Calu3 (cell line): ENCODE results near the gene PRSS48. TPM values are rescaled to one million over a fixed set of nuclear protein-coding genes. Genes with fewer than 3 reads are reported as not detected.
"Not testable (repeated sequence)": the region's sequence is repeated elsewhere in the genome, so short reads cannot be mapped to it uniquely, and the experiment has no call there.

ENCODE experiments used
- BruUV-seq: library from RNA; stranded (reverse); fragments of 400-500 nt; replicated peaks from 2 replicates; lab custom pipeline; 2021; lab: Mats Ljungman, UMichigan
- CTCF ChIA-PET: fragments of 300-600 bp; sonication (Branson Sonifier 250); formaldehyde crosslinking; loops from one replicate; lab custom pipeline; 2022; ENCODE audit warnings: antibody characterized with exemption; lab: Charles Lee
- DNase-seq: peaks from one replicate; pipeline ENCODE4 v3.0.0; 2022
- H3K27ac Mint-ChIP-seq: one replicate; pipeline ENCODE4 v1.8.0; 2022; ENCODE audit warnings: mixed read lengths; ENCODE audit not compliant: unreplicated experiment
- H3K27me3 Mint-ChIP-seq: one replicate; pipeline ENCODE4 v1.8.0; 2022; ENCODE audit warnings: mixed read lengths; ENCODE audit not compliant: unreplicated experiment
- H3K36me3 Mint-ChIP-seq: one replicate; pipeline ENCODE4 v1.8.0; 2022; ENCODE audit warnings: mild to moderate bottlenecking, moderate library complexity, mixed read lengths; ENCODE audit not compliant: insufficient read depth, unreplicated experiment
- H3K4me1 Mint-ChIP-seq: one replicate; pipeline ENCODE4 v1.8.0; 2022; ENCODE audit warnings: mild to moderate bottlenecking, low read depth, mixed read lengths; ENCODE audit not compliant: unreplicated experiment
- H3K4me3 Mint-ChIP-seq: one replicate; pipeline ENCODE4 v1.8.0; 2022; ENCODE audit warnings: mild to moderate bottlenecking, low read depth, moderate library complexity, mixed read lengths; ENCODE audit not compliant: unreplicated experiment
- H3K9me3 Mint-ChIP-seq: one replicate; pipeline ENCODE4 v1.8.0; 2022; ENCODE audit warnings: low read depth, mixed read lengths; ENCODE audit not compliant: unreplicated experiment
- intact Hi-C: fragments of 100-400 bp; cut with micrococcal nuclease; formaldehyde crosslinking; loops from one replicate; pipeline ENCODE4 v1.10.0; 2022; ENCODE audit not compliant: unreplicated experiment
- total RNA-seq: library from RNA; stranded (reverse); gene quantifications from 2 replicates; pipeline ENCODE4 v1.2.3, GENCODE V29; 2022
- TF ChIP-seq, protein P1 (sequence below): fragments of 200-600 bp; IDR thresholded peaks from one replicate; pipeline ENCODE4 v1.8.0; 2022; ENCODE audit warnings: antibody characterized with exemption; ENCODE audit not compliant: unreplicated experiment

The PRSS48 gene
- total RNA-seq, 1 experiment from 2014 or later: not detected

DNA sequence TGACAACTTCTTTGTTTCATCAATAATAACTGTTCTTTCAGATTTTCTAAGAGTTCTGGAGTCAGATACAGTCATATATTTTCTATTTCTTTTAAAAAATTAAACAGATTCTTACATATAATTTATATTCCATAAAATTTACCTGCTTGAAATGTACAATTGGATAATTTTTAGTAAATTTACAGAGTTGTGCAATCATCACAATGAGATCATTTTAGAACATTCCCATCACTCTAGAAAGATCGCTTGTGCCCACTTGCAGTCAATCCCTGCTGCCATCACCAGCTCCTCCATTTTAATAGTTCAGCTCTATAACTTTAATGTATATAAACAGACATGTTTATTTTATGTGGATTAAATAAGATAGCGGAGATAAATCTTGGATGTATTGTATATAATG is 29.6 kb upstream of the PRSS48 start:
- Mint-ChIP-seq H3K36me3 (no peaks in the 10 kb centered on the region), H3K4me1 (no peaks in the 10 kb centered on the region), H3K4me3 (no peak overlapping the region), H3K27ac (no peak overlapping the region), H3K9me3 (no peaks in the 10 kb centered on the region), H3K27me3 (no peaks in the 10 kb centered on the region)
- CTCF ChIA-PET: no interaction called here
- BruUV-seq: no TSS peak
- intact Hi-C loops: no loop called here
- DNase-seq: no peak
- TF ChIP-seq, protein P1, sequence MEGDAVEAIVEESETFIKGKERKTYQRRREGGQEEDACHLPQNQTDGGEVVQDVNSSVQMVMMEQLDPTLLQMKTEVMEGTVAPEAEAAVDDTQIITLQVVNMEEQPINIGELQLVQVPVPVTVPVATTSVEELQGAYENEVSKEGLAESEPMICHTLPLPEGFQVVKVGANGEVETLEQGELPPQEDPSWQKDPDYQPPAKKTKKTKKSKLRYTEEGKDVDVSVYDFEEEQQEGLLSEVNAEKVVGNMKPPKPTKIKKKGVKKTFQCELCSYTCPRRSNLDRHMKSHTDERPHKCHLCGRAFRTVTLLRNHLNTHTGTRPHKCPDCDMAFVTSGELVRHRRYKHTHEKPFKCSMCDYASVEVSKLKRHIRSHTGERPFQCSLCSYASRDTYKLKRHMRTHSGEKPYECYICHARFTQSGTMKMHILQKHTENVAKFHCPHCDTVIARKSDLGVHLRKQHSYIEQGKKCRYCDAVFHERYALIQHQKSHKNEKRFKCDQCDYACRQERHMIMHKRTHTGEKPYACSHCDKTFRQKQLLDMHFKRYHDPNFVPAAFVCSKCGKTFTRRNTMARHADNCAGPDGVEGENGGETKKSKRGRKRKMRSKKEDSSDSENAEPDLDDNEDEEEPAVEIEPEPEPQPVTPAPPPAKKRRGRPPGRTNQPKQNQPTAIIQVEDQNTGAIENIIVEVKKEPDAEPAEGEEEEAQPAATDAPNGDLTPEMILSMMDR: no peak

DNA sequence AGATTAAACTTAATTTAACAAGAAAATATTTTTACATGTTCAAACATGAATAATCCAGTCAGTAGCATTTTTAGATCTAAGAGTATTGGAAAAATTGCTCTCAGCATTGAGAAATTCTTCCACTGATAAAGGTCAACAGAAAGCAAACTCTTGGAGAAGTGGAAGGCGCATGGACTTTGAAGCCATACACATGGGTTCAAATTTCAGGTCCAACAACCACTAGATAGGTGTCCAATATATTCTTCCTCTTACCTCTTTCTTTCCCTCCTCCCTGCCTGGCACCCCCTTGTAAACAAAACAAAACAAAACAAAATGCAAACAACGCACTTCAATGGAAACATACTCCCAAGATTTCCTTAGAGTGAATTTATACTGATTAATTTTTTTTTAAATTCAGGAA is 28.4 kb upstream of the PRSS48 start:
- Mint-ChIP-seq H3K4me3 (no peak overlapping the region), H3K9me3 (no peaks in the 10 kb centered on the region), H3K4me1 (no peaks in the 10 kb centered on the region), H3K36me3 (no peaks in the 10 kb centered on the region), H3K27me3 (no peaks in the 10 kb centered on the region), H3K27ac (no peak overlapping the region)
- TF ChIP-seq, protein P1: no peak
- CTCF ChIA-PET: no interaction called here
- BruUV-seq: no TSS peak
- intact Hi-C loops: no loop called here
- DNase-seq: no peak

DNA sequence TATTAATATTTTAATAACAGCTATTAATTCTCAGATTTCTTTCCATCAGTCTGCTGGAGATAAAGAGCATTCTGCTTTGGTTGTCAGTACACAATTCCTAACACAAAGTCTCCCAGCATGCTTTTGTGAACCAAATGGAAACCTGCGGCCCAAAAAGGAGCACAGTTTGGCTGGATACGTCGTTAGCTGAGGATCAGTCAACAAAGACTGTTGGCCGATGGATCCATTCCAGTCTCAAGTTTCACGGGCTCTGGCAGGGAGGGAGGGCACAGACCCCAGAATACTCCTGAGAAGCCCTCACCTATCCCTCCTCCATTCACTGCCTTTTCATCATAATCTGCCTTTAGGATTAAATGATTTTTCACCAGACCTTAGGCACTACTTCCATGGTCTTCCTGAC is 26.3 kb upstream of the PRSS48 start:
- TF ChIP-seq, protein P1: no peak
- CTCF ChIA-PET: no interaction called here
- Mint-ChIP-seq H3K4me3 (no peak overlapping the region), H3K27me3 (no peaks in the 10 kb centered on the region), H3K4me1 (no peaks in the 10 kb centered on the region), H3K27ac (no peak overlapping the region), H3K9me3 (no peaks in the 10 kb centered on the region), H3K36me3 (no peaks in the 10 kb centered on the region)
- DNase-seq: no peak
- BruUV-seq: no TSS peak
- intact Hi-C loops: no loop called here

DNA sequence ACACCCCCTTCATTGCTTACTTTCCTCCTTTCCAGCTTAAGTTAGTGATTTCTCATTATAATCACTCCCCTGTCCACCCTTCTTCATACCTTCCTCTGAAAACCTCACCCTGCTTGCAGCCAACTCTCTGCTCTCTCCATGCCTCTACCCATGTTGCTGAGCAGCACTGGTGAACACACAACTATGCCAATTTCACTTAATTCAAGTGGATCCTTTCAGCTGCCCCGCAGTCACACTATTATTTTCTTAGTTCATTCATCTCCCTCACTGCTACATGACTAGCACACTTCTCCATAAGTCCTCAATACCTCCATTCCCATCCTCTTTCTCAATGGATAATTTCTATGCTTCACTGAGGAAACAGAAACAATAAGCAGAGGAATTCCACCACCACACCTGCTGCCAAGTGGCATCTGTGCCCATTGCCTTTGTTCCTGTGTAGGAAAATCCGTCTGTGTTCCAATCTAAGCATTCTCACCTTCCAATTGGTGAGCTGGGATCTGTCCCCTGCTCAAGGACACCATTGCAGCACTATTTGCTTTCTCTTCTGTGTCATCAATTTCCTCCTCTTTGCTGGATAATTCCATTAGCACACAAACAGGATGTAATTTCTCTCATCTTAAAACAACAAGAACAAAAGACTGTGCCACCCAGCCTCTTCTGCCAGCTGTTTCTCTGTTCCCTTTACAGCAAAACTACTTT is 25.2 kb upstream of the PRSS48 start:
- TF ChIP-seq, protein P1: no peak
- CTCF ChIA-PET: no interaction called here
- Mint-ChIP-seq H3K4me3 (no peak overlapping the region), H3K9me3 (no peaks in the 10 kb centered on the region), H3K36me3 (no peaks in the 10 kb centered on the region), H3K27me3 (no peaks in the 10 kb centered on the region), H3K27ac (no peak overlapping the region), H3K4me1 (no peaks in the 10 kb centered on the region)
- no peak for DNase-seq
- intact Hi-C loops: no loop called here
- no TSS peak for BruUV-seq

DNA sequence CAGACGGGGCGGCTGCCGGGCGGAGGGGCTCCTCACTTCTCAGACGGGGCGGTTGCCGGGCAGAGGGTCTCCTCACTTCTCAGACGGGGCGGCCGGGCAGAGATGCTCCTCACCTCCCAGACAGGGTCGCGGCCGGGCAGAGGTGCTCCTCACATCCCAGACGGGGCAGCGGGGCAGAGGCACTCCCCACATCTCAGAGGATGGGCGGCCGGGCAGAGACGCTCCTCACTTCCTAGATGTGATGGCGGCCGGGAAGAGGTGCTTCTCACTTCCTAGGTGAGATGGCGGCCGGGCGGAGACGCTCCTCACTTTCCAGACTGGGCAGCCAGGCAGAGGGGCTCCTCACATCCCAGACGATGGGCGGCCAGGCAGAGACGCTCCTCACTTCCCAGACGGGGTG is 21.7 kb upstream of the PRSS48 start:
- CTCF ChIA-PET, H3K27me3 Mint-ChIP-seq, H3K27ac Mint-ChIP-seq, intact Hi-C loops, DNase-seq, H3K36me3 Mint-ChIP-seq, H3K4me1 Mint-ChIP-seq, H3K4me3 Mint-ChIP-seq, H3K9me3 Mint-ChIP-seq, BruUV-seq: not testable (repeated sequence)

DNA sequence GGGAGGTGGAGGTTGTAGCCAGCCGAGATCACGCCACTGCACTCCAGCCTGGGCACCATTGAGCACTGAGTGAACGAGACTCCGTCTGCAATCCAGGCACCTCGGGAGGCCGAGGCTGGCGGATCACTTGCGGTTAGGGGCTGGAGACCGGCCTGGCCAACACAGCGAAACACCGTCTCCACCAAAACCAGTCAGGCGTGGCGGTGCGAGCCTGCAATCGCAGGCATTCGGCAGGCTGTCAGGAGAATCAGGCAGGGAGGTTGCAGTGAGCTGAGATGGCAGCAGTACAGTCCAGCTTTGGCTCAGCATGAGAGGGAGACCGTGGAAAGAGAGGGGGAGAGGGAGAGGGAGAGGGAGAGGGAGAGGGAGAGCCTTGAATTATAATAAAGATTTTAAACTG is 21.3 kb upstream of the PRSS48 start:
- intact Hi-C loops, H3K27me3 Mint-ChIP-seq, BruUV-seq, H3K36me3 Mint-ChIP-seq, H3K4me3 Mint-ChIP-seq, H3K27ac Mint-ChIP-seq, H3K4me1 Mint-ChIP-seq, CTCF ChIA-PET, H3K9me3 Mint-ChIP-seq, DNase-seq: not testable (repeated sequence)
